ENCODE results near the gene EPHA6.

GRCh38 chr3:97389936-97390335 is 575.5 kb downstream of the EPHA6 start:
- no peak for TF ChIP-seq ESRRA (IDR thresholded peaks at IDR 0.05; ENCODE audit: borderline replicate concordance, low read length)
- TF ChIP-seq REST (IDR thresholded peaks at IDR 0.05): no peak
- no peak for TF ChIP-seq BCL3 (IDR thresholded peaks at IDR 0.05)
- no peak for TF ChIP-seq CTCF (IDR thresholded peaks at IDR 0.05)
- TF ChIP-seq EP300 (IDR thresholded peaks at IDR 0.05): no peak
- no peak for TF ChIP-seq HDAC2 (IDR thresholded peaks at IDR 0.05)
- TF ChIP-seq HOXB5 (CRISPR knock-in tag; IDR thresholded peaks at IDR 0.05): no peak

Data from A549 (cell line).